CD1c-positive myeloid dendritic cell (primary cell): Measurements from ENCODE around the gene CEACAM8.
"Not testable (repeated sequence)": the region's sequence is repeated elsewhere in the genome, so short reads cannot be mapped to it uniquely, and the experiment has no call there.

ENCODE experiments used
- DNase-seq: peaks from one replicate; pipeline ENCODE4 v3.0.0-alpha.2; 2016; ENCODE audit errors: extremely low spot score

Gene CEACAM8

DNA sequence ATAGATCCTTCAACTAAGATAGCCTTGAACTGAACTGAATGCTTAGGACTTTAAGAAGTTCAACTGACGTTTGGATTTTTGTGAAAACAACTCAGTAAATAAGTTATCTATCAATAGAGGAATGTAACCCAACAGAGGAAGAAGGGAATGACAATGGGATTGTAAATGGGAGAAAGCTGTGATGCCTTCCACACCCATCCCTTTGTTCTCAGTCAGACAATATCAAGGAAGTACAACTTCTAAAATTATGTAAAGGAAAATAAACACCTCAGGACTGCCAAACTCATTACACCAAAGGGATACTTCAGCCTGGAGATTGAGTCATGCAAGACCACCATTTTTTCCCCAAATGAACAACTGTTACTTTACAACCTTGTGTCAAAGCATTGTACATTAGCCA, 21.1 kb downstream of the CEACAM8 start:
- DNase-seq, result no peak

DNA sequence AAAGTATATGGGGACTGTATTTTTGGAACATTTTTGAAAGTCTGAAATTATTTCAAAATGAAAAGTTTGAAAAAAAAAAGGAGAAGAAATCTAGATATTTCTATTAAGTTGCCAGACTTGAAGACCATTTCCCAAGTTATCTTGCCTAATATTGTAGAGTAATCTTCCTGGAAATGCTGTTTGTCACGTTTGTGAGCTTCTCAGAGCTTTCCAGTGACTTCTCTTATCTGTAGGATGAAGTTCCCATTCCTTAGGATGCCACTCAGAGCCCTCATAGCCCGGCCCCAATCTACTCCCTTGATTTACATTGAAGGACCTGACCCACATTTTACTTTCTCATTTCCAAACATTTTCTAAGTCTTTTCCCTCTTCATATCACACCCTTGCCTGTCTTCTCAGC, 23.6 kb downstream of the CEACAM8 start:
- DNase-seq, result peak; percentile 68

DNA sequence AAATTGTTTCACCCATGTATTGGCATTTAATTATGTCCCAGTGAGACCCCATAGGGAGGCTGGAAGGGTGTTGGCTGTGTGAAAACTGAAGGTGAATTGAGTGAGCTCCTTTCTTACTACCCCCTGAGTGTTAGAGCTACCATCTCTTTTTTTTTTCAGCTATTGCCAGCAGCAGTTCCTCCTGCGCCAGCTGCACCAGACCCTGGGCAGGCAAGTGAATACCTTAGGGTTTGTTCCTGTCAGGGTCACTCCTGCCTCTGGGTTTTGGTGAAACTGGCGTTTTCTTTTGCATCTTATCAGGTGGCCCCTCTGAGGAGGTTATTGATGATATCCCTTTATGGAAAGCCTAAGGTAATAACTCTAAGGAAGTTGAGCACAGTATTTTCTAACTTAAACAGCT, 25.5 kb downstream of the CEACAM8 start:
- DNase-seq, result no peak

DNA sequence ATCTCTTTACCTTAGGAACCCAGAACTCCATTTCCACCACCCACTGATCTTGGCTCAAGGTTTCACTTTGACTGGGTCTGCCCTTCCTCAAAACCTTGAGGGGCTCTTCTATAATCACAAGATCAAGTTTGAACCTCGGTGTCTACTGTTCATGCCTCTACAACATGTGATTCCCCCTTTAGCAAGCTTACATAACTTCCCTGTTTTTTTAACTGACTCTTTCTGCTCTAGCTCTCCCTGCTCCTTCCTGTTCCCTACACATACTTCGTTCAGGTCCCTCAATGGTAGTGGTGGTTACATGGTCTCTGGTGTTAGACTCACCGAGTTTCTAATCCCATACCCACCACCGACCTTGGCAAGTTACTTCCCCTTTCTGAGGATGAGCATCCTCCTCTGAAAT, 26.7 kb downstream of the CEACAM8 start:
- DNase-seq, result peak; percentile 88

DNA sequence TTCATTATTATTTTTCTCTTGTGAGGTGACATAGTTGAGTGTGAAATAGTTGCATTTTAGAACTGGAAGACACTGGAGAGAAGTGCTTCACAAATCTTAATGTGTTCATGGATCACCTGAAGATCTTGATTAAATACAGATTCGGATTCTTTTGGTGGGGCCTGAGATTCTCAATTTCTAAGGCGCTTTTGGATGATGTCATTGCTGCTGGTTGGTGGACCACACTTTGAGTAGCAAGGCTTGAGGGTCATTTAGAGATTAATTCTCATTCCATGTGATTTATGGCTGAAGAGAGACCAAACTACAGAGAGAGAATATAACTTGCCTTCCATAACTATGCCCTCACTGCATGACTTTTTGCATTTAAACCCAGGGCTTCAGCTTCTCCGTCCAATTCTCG, 27.2 kb downstream of the CEACAM8 start:
- DNase-seq, result no peak

DNA sequence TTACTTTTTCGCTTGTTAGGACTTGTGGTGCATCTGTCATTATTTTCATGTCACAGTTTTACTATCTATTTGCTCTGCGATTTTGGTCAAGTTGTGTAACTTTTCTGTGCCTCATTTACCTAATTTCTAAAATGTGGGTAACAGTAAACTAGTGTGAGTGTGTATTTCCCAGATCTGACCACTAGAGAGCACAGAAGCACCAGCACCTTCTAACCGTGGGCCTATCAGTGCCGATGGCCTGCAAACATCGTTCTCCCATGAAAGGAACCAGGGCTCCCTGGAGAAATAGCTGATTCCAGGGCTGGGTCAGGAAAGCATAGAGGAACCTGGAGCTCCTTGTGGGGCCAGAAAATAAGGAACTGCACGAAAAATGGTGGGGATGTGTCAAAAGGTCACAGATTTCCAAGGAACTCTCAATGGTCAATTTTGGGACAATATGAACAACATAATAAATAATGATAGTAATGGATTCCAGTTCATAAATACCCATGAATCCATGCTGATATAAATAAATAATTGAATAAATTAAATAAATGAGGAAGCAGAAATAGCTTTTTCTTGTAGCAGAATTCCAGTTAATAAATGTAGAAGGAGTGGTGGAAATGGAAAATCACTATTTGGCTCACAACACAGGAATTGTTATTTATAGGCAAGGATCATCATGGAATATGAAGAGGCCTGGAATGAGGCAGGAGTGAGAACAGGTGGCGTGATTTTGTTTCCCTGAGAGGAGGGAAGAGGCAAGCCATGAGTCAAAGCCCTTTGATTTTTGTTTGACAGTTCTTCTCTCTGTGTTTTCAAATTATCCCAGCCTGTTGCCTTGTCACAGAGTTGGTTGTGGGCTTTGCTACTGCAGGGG, 31.1 kb downstream of the CEACAM8 start:
- peak; percentile 60 for DNase-seq

DNA sequence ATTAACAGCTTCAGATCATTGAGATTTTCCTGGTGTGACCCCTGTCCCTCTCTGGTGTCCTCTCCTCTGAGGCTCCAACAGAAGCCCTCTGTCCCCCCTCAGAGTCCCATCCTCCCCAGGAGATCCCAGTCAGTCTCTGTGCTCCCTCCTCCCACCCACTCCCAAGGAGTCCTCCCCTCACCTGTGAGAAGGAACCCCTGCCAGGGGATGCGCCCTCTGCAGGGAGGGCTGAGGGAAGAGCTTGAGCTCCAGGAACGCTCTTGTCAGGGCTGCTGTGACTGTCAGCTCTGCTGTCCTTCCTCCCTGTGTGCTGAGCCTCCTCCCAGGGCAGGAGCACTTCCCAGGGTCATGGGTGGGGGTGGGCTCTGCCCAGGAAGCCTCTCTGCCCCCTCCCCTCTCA, 33.2 kb downstream of the CEACAM8 start:
- no peak for DNase-seq

DNA sequence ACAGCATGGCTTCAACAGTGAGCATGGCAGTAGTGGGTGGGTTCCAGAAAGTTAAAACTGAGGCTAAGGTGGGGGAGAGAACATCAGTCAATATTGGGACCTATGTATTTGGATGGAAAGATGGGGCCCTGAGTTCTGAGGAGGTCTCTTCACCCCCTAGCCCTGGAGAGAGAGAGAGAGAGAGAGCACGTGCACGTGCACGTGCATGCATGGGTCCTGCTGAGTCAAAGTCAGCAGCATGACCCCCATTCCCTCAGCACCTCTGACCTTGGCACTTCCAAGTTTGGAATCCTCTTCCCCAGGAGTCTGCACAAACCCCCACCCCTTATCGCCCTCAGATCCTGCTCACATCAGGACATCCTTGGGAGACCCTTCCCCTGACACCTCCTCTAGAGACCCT, 34.0 kb downstream of the CEACAM8 start:
- DNase-seq, result no peak

DNA sequence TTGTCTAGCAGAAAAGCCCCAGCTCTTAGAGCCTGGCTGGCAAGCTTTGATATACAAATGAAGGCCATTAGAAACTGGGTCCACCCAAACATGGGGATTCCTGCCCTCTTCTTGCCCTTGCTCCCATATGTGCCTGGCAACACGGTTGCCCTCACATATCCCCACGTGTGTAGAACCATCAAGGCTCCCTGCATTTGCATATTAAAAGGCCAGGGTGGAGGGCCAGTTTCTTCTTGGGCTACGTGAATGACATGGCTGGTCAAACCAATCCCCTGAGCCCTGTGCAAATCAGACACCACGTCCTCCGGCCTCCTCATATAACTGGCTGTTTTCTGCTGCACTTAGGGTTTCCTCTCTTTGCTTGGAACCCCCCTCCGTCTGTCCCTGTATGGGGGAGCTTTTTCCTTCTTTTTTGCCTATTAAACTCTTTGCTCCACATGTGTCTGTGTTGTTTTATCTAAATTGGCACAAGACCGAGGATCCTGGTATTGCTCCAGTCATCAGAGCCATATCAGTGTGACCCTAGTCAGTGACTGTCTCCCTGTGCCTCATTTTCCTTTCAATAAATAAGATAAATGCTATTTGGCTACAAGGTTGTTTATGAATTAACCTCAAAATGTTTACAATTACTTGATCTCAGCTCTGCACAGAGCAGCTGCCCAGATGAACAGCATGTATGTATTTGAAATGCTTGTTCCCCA, 36.1 kb downstream of the CEACAM8 start:
- no peak for DNase-seq

DNA sequence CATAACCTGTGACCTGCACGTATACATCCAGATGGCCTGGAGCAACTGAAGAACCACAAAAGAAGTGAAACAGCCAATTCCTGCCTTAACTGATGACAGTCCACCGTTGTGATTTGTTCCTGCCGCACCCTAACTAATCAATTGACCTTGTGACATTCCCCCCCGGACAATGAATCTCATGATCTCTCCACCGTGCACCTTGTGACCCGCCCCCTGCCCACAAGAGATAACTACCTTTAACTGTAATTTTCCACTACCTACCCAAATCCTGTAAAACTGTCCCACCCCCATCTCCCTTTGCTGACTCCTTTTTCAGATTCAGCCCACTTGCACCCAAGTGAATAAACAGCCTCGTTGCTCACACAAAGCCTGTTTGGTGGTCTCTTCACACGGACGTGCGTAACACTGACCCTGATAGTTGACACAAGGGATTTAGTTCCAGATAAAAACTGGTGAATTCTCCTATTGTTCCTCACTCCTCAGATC, 37.3 kb downstream of the CEACAM8 start:
- DNase-seq, result not testable (repeated sequence)

DNA sequence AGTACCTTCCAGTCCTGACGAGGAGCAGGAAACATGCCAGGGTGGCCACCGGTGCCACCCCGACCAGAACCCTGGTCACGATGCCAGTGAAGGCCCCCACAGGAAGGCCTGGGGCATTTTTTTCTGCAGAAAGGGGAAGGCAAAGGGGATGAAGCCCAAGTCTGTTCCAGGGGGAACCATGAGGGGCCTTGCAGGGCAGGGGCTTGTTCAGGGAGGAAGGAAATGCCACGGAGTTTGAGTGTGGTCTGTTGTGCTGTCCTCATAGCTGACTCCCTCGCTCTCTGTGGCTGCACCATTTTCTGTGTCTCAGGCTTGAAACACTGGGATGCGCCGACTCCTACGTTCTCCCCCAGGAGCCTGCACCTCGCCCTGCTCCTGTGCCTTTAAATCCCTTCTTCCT, 38.9 kb downstream of the CEACAM8 start:
- DNase-seq, result no peak

DNA sequence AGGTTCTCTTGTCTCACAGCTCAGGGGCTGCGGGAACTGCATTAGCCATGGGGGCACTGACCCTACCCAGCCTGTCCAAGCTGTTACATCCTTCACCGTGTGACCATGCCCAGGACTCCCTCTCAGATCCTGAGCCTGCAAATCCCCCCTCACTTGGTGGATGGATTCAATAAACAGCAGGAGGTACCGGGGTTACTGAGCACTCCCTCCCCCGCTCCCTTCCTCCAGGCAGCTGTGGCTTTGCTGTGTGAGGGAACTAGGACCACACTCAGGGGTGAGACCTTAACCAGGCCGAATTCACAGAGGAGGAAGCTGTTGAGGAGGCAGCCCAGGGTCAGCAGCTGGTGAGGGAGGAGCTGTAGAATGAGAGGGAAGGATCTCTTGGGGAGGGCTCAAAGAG, 39.4 kb downstream of the CEACAM8 start:
- peak; percentile 61 for DNase-seq

DNA sequence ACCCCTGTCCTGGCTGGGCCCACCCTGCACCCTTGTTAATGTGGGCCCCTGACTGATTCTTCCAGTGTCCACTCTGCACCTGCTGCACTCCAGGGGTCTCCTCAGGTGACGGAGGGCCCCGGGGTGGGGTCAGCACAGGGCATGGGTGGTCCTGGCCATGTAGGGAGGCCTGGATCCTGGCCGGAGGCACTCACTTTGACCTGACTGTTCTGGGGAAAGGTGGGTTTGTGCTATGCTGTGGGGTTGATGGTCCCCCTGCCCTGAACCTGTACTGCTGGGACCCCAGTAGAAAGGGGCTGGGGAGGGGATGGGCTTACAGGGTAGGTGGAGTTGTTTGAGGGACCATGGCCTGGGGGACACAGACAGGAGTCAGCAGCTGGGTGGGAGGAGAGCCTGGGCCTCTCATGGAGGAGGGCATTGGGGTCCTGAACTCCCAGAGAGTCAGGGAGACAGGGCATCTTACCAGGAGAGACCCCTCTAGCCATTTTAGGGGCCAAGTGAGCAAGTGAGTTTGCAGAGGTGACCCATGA, 40.6 kb downstream of the CEACAM8 start:
- DNase-seq, result no peak

DNA sequence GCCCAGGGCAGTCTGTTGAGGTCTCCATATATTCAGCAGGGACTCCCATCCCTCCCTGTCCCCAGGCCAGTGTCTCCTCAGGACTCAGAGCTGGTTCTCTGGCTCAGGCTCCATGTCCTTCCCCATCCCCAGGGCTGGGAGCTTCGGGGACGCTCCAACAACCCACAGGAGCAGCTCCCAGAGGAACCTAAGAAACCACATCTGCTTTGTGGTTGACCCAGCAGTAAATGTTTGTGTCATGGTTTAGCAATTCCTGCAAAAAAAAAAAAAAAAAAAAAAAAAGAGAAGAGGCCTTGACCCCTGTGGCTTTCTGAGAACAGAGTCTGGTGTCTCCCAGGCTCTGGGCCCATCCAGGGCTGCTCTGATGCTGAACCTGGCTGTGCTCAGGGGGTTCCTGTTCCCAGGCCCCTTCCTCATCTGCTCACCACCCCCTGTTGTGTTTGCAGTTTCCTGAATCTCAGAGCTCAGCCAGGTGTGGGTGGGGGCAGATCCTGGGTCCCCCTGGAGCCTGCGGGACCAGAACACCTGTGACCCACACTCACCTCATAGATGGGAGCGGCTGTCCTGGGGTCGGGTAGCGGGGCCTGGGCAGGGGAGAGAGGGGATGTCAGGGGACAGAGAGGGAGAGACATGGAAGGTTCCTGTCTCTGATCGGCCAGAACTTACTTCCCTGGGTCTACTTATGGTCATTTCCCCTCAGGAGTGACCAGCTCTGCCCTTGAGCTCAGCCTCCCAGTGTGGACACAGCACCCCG, 41.3 kb downstream of the CEACAM8 start:
- peak; percentile 85 for DNase-seq

DNA sequence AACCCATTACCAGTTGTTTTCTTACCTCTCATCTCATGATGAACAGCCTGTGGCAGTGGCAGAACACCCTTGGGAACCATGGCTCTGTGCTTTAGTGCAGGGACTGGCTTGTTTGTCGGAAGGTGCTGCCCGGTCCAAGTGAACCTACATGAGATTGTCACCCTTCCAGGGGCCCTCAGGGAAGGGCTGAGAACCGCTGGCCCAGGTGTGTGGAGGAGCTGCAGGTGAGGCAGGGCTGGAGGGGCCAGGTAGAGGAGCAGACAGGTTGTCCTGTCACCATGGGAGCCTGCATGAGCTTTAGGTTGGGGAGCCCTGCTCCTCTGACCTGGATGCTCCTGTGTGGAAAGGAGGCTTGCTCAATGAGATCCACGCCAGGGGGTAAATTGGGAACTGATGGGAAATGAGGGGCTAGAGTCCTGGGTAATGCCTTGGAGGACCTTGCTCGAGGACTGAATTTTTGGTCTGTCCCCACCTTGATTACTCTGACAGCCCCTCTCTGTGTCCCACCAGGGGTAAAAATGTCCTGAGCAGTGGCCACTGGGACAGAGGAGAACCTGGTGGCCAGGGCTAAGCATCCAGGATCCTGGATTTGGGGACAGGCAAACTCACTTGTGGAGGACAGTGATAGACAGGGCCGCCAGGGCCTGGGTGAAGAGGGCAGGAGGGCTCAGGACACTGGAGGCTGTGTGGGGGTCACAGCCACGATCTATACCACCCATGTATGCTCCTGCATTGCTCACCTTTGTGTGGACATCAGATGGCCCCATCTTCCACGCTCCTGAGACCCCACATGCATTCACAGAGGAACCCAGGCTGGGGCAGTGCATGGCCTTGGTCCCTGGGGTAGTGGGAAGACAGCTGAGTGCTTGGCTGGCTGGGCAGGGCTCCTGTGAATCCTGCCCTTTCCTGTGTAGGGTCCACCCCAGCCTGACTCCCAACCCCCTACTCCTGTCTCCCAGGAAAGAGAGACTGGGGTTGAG, 42.3 kb downstream of the CEACAM8 start:
- DNase-seq, result no peak

DNA sequence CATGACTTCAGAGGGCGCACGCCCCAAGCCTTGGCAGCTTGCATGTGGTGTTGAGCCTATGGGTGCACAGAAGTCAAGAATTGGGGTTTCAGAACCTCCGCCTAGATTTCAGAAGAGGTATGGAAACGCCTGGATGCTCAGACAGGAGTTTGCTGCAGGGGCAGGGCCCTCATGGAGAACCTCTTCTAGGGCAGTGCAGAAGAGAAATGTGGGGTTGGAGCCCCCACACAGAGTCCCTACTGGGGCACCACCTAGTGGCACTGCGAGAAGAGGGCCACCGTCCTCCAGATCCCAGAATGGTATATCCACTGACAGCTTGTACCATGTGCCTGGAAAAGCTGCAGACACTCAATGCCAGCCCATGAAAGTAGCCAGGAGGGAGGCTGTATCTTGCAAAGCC, 44.2 kb downstream of the CEACAM8 start:
- not testable (repeated sequence) for DNase-seq

DNA sequence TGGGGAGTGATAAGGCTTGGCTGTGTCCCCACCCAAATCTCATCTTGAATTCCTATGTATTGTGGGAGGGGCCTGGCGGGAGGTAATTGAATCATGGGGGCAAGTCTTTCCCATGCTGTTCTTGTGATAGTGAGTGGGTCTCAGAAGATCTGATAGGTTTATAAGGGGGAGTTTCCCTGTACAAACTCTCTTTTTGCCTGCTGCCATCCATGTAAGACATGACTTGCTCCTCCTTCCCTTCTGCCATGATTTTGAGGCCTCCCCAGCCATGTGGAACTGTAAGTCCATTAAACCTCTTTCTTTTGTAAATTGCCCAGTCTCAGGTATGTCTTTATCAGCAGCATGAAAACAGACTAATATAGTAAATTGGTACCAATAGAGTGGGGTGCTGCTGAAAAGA, 45.7 kb downstream of the CEACAM8 start:
- not testable (repeated sequence) for DNase-seq

DNA sequence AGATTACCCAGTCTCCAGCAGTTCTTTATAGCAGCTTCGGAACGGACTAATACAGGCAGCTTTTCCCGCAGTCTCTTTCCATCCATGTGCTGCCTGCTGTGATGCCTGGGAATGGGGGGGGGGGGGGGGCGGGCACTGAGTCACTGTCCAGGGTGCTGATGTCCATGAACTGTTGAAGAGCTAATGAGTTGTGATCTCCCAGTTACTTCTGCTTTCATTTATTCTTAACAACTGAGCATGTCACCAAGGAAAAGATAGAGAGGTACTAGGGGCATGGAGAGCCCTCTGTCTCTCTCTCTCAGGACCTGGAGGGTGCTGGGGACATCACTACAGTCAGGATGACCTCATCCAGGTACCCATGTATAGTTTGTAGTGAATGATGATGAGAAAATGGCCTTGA, 46.2 kb downstream of the CEACAM8 start:
- no peak for DNase-seq

DNA sequence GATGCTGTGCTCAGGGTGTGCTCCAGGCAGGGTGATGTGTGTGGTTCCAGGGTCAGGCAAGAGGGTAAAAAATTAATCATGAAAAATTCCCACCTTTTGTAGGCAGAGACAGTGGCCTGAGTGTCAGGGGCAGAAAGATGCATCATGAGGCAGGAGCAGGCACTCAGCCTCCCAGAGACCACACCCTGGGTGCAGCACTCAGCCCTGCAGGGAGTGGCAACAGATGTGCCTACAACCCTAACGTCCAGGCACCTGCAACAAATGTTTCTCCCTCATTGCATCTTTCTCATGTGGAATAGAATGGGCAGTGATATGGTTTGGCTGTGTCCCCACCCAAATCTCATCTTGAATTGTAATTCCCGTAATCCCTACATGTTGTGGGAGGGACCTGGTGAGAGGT, 46.8 kb downstream of the CEACAM8 start:
- no peak for DNase-seq

DNA sequence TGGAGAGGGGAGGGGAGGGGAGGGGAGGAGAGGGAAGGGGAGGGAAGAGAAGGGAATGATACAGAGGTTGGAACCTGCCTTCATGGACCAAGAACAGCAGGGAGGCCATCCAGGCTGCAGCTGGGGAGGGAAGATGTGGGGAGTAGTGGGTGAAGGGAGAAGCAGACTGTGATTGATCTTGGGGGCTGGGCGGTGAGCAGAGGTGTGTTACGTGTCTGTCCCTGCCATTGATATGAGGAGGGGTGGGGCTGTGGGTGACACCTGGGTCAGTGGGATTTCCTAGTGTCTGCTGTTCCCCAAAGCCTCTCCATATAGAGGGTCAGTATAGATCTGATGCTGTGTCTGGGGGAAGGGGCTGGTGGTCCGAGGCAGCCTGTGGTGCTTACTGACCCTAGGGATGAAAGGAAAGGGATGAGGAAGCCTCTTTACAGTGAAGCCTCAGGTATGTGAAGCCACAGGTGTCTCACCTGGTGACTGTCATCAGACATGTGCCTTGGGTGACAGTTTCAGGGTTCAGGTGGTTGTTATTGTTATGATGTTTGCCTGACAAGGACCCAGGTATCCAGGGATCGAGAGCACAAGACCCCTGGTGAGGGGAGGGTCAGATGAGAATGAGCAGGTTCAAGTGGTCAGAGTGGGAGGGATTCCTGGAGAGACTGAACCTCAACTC, 47.8 kb downstream of the CEACAM8 start:
- no peak for DNase-seq
